ENCODE results near the gene ZNF678. TPM values are rescaled to one million over a fixed set of nuclear protein-coding genes. Genes with fewer than 3 reads are reported as not detected.
A peak's percentile ranks its signal among the peaks of the same experiment; 100 is the strongest.

The ZNF678 gene
- total RNA-seq, result 10 to 100 TPM in 1 of 2 donors, 1 to 10 TPM in 1; 7.1 to 10.6 TPM

DNA sequence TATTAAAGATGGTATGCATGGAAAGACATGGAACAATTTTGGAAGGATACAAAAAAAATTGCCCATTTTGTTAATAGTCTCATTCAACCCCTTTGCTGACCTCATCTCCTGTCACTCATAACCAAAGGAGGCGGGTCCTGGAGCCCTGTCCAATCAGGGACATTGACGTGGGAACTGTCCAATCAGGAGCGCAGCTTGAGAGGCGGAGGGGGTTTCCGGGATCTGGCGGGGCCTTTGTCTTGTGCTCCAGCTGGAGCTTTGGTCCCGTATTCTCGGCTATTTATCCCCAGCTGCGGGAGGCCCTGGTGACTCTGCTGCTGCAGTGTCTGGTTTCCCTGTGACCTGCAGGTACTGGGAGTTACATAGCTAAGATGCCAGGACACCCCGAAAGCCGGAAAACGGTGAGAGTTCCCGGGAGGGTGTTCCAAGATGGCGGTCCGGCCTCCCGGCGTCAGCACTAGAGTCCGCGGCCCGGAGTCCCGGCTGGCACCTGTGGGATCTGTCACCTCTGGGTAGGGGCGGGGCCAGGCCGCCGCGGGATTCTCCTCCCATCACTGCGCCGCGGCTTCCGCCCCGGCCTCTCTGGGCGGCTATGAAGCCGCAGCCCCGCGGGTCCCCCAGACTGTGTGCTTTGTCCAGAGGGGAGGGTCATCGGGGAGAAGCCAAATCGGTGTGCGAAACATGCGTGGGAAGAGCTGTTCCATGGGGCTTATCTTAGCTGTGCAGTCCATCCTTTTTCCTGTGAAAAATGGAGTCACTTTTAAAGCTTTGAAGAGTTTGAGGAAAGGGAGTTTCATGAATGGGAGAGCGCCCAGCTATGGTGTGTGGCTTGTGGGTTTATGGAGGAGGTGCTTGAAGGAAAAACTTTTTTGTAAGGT is at the start of gene ZNF678:
Gene ZNF678, plus strand, starts transcription at position 233 of the 878 bp plus-strand sequence. CDS start 87,436 bp downstream, outside the sequence.
- Histone ChIP-seq H3K4me3 (peak within 1 kb of the TSS; percentile 85), H3K9me3 (no peaks in the 10 kb centered on the region), H3K27ac (peak within 1 kb of the TSS; percentile 69 to 71), H3K4me1 (ENCODE audit: control insufficient read depth in 1 of 2, low read depth in 2 of 2) (peaks cover 3 to 6% of the 10 kb centered on the region in 2 donors), H3K27me3 (replicated peaks; ENCODE audit: insufficient read depth) (no peaks in the 10 kb centered on the region), H3K36me3 (no peaks in the 10 kb centered on the region)
- DNase-seq (ENCODE audit: low spot score) (peak; percentile 77), ATAC-seq (ENCODE audit: insufficient number of reproducible peaks, low FRiP score, low read depth) (peak; percentile 95)
- TF ChIP-seq, protein P1, sequence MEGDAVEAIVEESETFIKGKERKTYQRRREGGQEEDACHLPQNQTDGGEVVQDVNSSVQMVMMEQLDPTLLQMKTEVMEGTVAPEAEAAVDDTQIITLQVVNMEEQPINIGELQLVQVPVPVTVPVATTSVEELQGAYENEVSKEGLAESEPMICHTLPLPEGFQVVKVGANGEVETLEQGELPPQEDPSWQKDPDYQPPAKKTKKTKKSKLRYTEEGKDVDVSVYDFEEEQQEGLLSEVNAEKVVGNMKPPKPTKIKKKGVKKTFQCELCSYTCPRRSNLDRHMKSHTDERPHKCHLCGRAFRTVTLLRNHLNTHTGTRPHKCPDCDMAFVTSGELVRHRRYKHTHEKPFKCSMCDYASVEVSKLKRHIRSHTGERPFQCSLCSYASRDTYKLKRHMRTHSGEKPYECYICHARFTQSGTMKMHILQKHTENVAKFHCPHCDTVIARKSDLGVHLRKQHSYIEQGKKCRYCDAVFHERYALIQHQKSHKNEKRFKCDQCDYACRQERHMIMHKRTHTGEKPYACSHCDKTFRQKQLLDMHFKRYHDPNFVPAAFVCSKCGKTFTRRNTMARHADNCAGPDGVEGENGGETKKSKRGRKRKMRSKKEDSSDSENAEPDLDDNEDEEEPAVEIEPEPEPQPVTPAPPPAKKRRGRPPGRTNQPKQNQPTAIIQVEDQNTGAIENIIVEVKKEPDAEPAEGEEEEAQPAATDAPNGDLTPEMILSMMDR (IDR thresholded peaks at IDR 0.05), result no peak

DNA sequence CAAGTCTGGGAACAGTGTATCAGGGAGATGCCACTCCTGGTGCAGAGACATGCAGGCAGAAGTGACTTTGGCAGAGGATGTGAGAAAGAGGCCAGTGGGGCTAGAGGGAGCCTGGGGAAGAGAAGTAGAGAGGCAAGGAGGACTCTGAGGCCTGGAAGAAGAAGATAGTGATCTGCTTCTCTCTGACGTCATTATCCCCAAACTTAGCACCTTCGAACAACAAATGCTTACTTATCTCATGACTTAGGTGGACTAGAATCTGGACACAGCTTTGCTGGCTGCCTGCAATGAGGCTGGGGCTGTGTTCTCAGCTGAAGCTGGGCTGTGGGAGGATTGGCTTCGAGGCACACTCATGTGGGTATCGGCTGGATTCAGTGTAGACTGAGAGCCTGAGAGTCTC is 44.5 kb upstream of the ZNF678 start:
- no peak for DNase-seq (ENCODE audit: low spot score)
- Histone ChIP-seq H3K4me1 (ENCODE audit: control insufficient read depth in 1 of 2, low read depth in 2 of 2) (no peaks in the 10 kb centered on the region), H3K27me3 (replicated peaks; ENCODE audit: insufficient read depth) (no peaks in the 10 kb centered on the region), H3K36me3 (no peaks in the 10 kb centered on the region), H3K9me3 (no peaks in the 10 kb centered on the region), H3K27ac (no peak overlapping the region), H3K4me3 (no peak overlapping the region)
- TF ChIP-seq, protein P1 (IDR thresholded peaks at IDR 0.05), result no peak
- ATAC-seq (ENCODE audit: insufficient number of reproducible peaks, low FRiP score, low read depth), result no peak

DNA sequence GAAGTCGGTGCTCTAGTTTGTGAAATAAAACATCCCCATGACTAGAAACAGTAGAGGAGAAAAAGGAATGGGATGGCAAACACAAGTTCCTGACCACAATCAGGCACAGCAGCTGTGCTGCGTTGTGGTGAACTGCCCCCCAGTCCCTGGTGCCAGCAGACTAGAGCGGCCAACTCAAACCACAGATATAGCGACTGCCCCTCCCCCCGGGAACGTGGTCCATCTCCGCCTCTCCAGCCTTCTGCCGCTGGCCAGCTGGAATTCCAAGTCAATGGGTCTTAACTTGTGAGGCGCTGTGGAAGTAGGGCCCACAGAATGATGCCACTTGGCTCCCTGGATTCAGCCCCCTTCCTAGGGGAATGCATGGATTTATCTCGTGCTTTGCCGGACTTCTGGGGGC is 41.6 kb upstream of the ZNF678 start:
- no peaks in the 10 kb centered on the region for H3K27me3 ChIP-seq (replicated peaks; ENCODE audit: insufficient read depth)
- H3K4me1 ChIP-seq (ENCODE audit: control insufficient read depth in 1 of 2, low read depth in 2 of 2), result no peaks in the 10 kb centered on the region
- ATAC-seq (ENCODE audit: insufficient number of reproducible peaks, low FRiP score, low read depth) (no peak), DNase-seq (ENCODE audit: low spot score) (no peak)
- H3K36me3 ChIP-seq, result no peaks in the 10 kb centered on the region
- no peak overlapping the region for H3K27ac ChIP-seq
- TF ChIP-seq, protein P1 (IDR thresholded peaks at IDR 0.05), result no peak
- no peak overlapping the region for H3K4me3 ChIP-seq
- peaks cover 17% of the 10 kb centered on the region for H3K9me3 ChIP-seq

DNA sequence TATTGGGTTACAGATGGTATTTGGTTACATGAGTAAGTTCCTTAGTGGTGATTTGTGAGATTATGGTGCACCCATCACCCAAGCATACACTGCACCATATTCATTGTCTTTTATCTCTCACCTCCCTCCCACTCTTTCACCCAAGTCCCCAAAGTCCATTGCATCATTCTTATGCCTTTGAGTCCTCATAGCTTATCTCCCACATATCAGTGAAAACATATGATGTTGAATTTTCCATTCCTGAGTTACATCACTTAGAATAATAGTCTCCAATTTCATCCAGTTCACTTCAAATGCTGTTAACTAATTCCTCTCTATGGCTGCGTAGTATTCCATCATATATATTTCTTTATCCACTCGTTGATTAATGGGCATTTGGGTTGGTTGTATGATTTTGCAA is 36.8 kb upstream of the ZNF678 start:
- Histone ChIP-seq H3K4me1 (ENCODE audit: control insufficient read depth in 1 of 2, low read depth in 2 of 2) (no peaks in the 10 kb centered on the region), H3K4me3 (no peak overlapping the region), H3K27ac (no peak overlapping the region), H3K9me3 (peaks cover 64% of the 10 kb centered on the region), H3K27me3 (replicated peaks; ENCODE audit: insufficient read depth) (no peaks in the 10 kb centered on the region), H3K36me3 (no peaks in the 10 kb centered on the region)
- ATAC-seq (ENCODE audit: insufficient number of reproducible peaks, low FRiP score, low read depth), result no peak
- DNase-seq (ENCODE audit: low spot score), result no peak
- TF ChIP-seq, protein P1 (IDR thresholded peaks at IDR 0.05), result no peak

DNA sequence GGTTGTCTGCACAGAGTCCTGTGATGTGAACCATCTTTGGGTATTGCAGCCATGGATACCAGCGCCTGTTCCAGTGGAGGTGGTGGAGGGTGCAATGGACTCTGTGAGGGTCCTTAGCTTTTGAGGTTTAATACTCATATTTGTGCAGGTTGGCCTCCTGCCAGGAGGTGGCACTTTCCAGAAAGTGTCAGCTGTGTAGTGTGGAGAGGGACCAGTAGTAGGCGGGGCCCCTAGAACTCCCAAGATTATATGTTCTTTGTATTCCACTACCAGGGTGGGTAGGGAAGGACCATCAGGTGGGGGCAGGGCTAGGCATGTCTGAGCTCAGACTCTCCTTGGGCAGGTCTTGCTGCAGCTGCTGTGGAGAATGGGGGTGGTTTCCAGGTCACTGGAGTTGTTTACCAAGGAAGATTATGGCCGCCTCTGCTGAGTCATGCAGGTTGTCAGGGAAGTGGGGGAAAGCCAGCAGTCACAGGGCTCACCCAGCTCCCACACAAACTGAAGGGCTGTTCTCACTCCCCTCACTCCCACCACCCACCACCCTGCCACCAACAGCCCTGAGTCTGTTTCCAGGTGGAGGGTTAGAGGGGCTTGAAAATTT is 31.2 kb upstream of the ZNF678 start:
- peaks cover 88% of the 10 kb centered on the region for H3K9me3 ChIP-seq
- TF ChIP-seq, protein P1 (IDR thresholded peaks at IDR 0.05), result no peak

More for the DNA sequence above, 31.2 kb upstream of the ZNF678 start:
- ATAC-seq (ENCODE audit: insufficient number of reproducible peaks, low FRiP score, low read depth) (no peak), DNase-seq (ENCODE audit: low spot score) (no peak)
- Histone ChIP-seq H3K27ac (no peak overlapping the region), H3K36me3 (no peaks in the 10 kb centered on the region), H3K27me3 (replicated peaks; ENCODE audit: insufficient read depth) (no peaks in the 10 kb centered on the region), H3K4me3 (no peak overlapping the region), H3K4me1 (ENCODE audit: control insufficient read depth in 1 of 2, low read depth in 2 of 2) (no peaks in the 10 kb centered on the region)
